HG02571 (cell line): ENCODE results near the gene TTC1.
"Not testable (repeated sequence)": the region's sequence is repeated elsewhere in the genome, so short reads cannot be mapped to it uniquely, and the experiment has no call there.

ENCODE experiments used
- ATAC-seq: cut with Tn5 transposase; IDR thresholded peaks from one replicate; pipeline ENCODE4 v1.9.1; 2021; ENCODE audit warnings: mild to moderate bottlenecking, moderate library complexity; ENCODE audit not compliant: unreplicated experiment

TTC1 gene

DNA sequence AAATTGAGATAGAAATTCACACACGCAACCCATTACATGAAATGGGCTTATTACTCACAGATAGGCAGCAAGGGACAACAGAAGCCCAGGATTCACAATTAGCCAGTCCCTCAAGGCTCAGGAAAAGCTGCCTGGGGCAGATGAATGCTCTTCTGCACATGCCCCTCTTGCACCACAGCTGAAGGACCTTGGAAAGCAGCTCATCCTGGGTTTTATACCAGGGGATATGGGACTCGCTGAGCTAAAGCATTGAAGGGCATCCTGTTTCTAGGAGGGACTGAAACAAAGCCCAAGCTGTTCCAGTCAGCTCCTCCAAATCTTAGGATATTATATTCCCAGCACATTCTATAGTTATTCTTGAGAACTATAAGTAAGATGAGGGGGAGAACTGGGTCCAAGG, 15.7 kb upstream of the TTC1 start:
- no peak for ATAC-seq

DNA sequence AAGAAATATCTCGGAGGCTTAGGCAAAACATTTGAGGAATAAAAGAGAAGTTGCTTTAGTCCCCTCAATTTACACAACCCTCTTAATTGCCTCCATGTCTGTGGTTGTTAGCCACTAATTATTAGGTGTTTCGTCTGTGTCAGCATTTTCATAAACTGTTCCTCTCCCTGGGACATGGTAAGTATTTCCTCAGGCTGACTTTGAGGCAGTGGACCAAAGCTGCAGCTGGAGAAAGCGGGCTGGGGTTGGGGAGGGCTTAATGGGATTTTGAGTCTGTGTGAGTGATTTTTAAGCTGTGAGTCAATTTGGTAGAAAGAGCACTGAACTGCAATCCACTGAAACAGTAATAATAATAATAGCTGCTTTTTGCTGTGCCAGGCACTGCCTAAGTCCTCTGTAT, 13.0 kb upstream of the TTC1 start:
- no peak for ATAC-seq

DNA sequence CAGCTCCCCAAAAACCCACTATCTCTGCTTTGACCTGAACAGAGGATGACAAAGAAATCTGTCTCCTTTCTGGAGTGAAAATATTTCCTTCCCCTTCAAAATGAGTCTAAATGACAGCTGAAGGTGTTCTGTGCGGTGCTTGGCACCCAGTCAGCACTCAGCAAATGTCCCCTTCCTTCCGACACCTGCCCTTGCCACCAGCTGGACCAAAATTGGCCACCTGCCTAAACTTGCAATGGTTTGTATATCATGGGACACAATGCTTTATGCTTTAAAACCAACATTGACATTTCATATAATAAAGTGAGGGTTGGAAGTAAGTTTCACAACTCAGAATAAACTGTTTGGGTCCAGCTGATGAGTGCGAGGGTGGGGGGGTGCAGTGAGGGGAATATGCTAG, 7.5 kb upstream of the TTC1 start:
- ATAC-seq, result no peak

DNA sequence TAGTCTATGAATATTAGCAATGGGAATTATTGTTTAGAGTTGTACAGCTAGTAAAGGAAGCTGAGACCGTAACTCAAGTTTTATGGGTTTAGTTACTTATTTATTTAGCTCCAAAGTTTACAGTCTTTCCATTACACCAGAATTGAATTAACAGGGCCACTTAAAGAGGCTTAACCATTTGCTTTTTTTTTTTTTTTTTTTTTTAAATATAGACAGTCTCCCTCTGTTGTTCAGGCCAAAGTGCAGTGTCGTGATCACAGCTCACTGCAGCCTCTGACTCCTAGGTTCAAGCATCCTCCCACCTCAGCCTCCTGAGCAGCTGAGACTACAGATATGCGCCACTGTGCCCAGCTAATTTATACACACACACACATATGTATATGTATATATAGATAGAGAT, 1.4 kb upstream of the TTC1 start:
- ATAC-seq, result no peak

DNA sequence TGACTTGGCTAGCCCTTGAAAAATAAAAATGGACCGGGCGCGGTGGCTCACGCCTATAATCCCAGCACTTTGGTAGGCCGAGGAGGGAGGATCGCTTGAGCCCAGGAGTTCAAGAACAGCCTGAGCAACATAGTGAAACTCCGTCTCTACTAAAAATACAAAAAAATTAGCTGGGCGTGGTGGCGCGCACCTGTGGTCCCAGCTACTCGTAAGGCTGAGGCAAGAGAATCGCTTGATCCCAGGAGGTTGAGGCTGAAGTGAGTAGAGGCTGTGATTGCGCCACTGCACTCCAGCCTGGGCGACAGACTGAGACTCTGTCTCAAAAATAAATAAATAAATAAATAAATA, 436 bp upstream of the TTC1 start:
- not testable (repeated sequence) for ATAC-seq

DNA sequence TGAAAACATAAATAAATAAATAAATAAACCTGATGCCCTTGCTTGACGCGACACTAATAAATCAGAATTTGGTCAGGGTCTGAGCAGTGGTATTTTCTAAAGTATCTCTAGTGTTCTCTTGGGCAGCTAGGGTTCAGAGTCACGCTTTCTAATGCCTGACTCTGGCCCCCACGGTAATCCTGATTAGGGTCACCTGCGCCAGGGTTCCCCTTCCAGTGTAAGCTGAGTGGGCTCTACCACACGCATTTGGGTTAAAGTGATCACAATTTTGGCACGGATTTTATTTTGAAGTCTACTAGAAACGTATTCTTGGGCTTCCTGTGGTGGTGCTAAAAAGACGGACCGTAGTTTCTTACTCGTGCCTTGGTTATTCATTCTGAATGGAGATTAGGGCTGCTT, 651 bp downstream of the TTC1 start:
- ATAC-seq, result no peak

DNA sequence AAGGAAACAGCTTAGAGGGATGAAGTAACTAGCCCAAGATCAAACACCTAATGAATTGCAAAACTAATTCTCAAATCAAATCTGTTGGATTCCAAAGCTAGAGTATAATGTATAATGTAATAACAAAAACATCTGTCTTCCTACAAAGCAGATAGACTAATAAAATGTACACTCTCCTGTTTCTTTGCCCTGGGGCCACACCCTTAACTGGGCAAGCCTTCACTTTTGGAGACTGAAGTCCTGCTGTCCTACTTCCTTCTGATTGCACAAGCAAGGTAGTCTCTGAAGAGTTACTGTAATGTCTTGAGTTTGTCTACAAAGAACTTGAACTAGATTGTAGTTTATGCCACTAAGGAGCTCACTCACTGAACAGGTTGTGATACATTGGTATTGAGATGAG, 2.5 kb downstream of the TTC1 start:
- ATAC-seq, result no peak

DNA sequence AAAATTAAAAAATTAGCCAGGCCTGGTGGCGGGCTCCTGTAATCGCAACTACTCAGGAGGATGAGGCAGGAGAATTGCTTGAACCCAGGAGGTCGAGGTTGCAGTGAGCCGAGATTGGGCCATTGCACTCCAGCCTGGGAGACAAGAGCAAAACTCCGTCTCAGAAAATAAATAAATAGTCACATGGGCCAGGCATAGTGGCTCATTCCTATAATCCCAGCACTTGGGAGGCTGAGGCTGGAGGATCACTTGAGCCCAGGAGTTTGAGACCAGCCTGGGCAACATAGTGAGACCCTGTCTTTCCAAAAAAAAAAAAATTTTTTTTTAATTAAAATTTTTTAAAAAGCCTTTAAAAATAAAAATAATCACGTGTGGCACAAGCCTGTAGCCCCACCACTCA, 5.3 kb downstream of the TTC1 start:
- not testable (repeated sequence) for ATAC-seq

DNA sequence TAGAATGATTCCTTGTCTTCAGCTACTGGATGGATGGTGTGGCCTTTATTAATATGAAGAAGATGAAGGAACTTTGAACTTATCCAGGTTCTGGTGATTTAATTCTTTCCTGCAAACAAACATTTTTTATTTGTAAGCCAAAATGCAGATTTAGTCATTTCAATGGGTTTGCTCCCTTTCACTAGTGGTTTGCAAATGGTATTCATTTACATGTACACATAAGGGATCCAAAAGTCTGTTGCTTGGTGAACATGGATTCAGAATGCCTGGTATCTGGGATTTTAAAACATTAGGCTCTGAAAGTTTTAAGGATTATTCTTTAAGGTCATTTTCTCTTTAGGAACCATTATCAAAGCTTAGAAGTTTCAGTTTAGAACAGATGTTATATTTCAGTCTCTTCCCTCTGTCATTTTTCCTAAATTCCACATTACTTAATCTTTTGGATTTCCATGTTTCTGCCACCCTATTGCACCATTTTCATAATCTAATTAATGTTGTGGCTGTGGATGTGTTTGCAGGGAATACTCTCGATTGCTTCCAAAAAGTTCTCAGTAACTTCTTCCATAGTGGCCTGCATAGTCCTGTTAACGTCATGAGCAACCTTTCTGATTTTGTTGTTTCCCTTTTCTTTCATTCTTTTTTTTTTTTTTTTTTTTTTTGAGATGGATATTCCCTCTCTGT, 10.1 kb downstream of the TTC1 start:
- no peak for ATAC-seq

DNA sequence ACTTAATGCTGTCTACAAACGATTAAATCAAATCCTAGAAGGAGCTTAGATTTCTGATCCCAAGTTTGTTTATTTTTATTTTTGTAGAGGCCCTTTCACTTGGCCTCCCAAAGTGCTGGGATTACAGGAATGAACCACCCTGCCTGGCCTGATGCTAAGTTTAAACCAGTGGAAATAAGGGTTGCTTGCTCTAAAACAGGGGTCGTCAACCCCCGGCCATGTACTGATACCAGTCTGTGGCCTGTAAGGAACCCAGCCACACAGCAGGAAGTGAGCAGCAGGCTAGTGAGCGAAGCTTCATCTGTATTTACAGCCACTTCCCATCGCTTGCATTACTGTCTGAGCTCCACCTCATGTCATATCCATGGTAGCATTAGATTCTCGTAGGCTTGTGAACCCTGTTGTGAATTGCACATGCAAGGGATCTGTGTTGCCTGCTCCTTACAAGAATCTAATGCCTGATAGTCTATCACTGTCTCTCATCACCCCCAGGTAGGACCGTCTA, 11.4 kb downstream of the TTC1 start:
- no peak for ATAC-seq

DNA sequence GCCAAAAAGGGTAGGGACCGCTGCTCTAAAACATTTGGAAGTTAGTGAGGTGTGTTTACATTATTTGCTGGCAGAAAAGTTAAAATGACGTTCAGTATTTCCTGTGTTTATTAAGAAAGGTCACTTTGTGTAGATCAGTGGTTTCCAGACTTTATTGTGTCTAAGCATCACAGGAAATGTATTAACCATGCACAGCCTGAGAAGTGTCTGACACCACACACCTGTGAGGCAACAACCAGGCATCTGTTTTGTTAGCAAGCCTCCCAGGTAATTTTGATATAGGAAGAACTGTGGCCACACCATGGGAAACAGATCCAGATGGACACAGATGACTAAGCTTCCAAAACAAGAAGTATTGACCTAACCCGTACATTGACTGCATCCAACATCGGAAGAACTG, 12.0 kb downstream of the TTC1 start:
- ATAC-seq, result no peak

DNA sequence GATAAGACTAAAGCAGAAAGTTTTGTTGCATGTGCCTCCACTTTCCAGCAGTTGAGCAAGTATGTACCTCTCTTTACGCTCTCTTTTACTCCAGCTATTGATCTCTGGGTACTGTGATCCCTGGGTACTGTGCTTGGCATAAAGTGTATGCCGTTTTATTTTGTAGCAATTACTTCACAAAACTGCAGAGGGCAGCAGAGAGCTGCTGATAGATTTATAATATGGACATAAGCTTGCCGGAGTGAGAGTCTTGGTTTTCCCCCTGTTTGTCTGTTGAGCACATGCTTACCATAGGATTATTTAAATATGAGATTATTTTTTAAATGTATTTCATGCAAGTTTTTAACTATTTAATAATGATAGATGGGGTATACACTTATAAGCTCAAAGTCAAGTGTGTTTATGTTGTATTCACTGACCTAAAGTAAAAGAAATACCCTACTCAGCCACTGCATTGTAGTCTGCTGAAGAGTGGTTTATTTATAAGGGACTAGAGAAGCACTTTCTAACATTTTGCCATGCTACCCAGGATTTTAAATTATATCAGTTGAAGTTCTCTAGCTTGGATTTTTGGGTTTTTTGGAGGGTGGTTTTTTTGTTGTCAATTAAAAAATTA, 13.0 kb downstream of the TTC1 start:
- peak; percentile 82 for ATAC-seq

DNA sequence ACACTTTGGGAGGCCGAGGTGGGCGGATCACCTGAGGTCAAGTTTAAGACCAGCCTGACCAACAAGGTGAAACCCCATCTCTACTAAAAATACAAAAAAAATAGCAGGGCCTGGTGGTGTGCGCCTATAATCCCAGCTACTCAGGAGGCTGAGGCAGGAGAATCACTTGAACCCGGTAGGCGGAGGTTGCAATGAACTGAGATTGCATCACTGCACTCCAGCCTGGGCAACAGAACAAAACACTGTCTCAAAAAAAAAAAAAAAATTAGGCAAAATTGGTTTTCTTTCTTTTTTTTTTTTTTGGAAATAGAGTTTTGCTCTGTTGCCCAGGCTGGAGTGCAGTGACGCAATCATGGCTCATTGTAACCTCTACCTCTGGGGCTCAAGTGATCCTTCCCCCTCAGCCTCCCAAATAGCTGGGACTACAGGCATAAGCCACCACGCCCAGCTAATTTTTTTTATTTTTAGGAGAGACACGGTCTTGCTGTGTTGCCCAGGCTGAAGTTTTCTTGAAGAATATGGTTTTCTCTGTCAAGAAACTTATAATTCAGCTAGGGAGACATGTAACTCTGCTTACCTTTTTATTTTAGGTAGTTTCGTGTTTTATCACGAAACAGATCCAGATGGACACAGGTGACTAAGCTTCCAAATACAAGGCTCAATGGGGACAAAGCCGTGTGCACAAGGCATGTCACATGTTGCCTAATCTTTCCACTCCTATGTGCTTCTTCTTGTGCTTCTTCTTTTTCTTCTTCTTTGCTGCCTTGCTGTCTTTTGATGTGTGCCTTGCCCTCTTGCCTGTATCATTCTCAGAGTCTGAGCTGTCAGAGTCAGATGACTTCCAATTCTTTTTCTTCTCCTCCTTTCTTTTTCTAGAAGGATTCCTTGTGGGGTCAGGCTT, 14.3 kb downstream of the TTC1 start:
- ATAC-seq, result no peak

DNA sequence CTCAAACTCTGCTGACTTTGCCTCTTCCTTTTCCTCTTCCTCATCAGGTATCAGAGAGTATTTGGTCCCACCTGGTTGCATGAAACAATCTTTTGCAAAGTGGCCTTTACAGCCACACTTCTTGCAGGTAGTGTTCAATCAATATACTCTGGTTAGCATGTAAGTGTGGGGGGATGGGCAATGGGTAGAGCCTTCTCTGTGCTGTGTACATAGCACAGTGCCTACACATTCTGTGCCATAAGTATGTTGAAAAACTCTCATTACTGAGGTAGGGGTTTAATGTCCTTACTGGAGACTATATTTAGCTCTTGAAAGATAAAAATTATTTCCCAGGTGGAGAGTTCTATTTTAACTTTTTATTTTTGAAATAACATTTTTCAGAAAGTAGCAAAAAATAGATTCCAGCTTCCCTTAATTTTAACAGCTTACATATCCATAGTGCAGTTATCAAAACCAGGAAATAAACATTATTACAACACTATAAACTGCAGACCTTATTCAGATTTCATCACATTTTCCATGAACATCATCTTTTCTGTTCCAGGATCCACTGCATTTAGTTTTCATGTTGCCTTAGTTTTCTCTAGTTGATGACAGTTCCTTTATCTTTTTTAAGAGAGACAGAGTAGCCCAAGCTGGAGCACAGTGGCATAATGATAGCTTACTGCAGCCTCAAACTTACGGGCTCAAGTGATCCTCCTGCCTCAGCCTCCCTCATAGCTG, 15.1 kb downstream of the TTC1 start:
- no peak for ATAC-seq

DNA sequence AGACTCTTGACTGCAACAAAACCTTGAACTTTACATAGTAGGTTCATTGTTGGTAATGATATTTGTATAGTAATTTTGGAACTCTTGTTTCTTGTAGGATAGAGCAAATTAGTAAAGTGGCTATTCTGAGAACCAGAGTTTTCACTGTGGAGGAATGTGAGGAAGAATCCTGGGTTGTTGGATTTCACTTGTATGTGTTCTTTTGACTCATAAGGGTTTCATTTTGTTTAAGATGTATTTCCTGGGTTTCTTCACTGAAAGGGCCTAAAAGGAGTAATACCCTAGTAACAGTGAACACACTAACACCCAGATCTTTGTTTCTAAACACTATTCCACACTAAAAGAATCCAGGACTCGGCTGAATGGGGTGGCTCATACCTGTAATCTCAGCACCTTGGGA, 20.1 kb downstream of the TTC1 start:
- ATAC-seq, result no peak

DNA sequence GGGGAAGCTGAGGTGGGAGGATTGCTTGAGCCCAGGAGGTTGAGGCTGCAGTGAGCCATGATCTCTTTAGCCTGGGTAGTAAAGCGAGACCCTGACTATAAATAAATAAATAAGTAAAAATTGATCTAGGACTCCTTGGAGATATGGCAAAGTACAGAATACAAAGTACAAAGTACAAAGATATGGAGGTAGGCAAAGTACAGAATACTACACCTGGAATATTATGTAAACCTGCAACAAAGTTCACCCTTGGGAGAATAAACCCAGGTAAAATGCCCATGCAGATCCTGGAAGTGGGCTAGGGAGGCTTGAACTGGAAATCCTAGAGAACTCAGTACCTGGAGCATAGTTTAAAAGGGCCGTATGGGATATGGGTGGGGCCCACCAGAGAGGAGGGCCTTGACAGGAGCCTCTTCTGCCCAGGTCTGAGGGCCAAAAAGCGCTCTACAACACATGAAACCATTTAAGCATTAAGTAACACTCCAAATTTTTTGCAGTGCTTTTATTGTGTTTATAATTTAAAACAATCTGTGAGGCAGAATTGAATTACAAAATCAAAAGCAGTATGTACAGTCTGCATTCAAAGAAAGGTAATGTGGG, 20.7 kb downstream of the TTC1 start:
- no peak for ATAC-seq

DNA sequence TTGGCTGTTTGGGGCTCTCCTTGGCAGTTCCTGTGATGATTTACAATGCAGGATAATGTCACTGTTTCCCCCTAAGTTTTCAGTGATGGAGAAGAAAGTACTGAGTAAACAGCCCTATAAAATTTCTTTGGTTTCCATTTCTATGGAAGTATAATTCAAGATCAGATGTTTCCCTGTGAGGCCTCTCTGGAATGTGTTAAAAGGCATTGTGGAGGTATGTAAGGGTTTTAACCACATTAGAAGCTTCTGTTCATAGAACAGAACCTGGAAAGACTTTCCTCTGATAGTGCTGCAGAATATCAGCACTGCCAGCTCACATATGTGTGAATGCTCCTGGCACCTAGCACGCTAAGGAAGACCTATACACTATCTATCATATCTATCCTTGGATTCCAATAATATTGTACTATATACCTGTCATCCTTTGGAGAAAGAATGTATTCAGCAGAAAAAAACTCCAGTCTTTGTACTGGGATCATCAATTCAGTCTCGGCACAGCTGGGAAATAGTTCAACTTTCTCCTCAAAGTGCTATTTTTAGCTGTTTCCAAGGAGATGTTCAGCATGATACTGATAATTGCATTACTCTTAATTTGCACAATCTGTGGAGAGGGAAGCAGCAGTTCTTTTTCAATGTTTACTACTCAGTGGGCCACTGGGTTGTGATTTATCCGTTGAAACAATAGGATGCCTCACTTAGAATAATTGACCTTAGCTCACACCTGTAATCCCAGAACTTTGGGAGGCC, 21.9 kb downstream of the TTC1 start:
- ATAC-seq, result no peak

DNA sequence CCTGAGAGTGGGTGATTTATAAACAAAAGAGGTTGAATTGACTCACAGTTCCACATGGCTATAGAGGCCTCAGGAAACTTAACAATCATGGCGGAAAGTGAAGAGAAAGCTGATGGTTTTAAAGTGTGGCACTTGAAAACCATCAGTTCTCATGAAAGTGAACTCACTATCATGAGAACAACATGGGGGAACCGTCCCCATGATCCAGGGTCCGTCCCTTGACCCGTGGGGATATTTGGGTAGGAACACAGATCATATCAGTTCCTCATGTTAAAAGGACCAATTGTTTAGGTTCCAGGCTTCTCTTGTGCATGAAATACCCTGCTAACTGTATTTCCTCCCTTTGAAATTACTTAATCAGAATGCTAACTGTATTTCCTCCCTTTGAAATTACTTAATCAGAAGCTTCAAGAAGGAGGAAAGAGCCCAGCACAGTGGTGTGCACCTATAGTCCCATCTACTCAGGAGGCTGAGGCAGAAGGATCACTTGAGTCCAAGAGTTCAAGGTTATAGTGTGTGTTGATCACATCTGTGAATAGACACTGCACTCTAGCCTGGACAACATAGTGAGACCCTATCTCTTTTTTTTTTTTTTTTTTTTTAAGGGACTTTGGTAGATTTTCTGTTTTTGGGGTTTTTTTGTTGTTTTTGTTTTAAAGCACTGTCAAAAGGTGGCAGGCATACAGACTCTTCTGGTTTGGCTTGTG, 24.8 kb downstream of the TTC1 start:
- ATAC-seq, result no peak

DNA sequence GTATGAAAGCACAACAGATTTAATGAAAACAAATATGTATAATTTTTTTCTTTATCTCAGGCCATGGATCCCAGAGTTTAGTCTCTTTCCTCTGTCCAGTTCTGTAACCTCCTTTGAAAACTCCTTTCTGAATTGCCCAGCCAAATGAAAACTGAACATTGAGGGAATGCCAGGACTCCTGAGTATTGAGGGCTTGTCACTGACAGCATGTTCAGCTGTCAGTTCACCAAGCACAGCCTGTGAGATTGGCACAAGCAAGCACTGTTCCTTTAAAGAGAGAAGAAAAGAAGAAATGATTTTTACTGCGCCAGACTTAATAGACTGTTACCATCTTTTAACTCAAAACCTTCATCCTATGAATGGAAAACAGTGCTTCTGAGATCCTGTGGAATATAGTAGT, 27.3 kb downstream of the TTC1 start:
- no peak for ATAC-seq

DNA sequence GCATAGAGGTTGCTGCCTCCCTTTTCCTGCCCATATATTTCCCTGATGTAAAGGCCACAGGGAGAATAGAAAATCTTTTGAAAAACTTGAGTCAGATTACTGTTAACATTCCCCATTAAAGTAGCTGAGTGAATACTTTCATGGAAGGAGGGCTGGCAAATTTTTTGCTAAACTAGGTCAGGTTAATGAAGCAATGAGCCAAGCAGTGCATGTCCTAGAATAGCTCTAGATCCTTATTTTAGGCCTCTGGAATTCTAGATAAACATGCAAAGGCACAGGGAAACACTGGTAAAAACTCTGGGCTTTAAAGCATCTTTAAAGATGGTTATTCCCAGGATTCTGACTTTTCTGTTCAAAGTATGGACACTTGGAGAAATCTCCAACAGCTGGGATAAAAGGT, 27.9 kb downstream of the TTC1 start:
- no peak for ATAC-seq
